Kidney (tissue), 14 donors: Measurements from ENCODE around the gene TOR1AIP1. TPM values are rescaled to one million over a fixed set of nuclear protein-coding genes. Genes with fewer than 3 reads are reported as not detected.
A peak's percentile ranks its signal among the peaks of the same experiment; 100 is the strongest.

Experiments
- DNase-seq, 5 donors: peaks; one replicate each; pipeline ENCODE4 v3.0.0-alpha.2; 2013 to 2020
- FAIRE-seq: peaks from 2 replicates; lab custom pipeline; 2012; peaks lifted over from hg19 to GRCh38; lab: Jason Lieb, UNC
- H3K27ac ChIP-seq, 2 donors: one replicate each; pipeline ENCODE4 v1.7.0; 2013; ENCODE audit warnings: low read depth in 2 of 2, low read length in 2 of 2, inconsistent platforms in 1 of 2
- H3K27me3 ChIP-seq: one replicate; pipeline ENCODE4 v1.7.1; 2013; ENCODE audit warnings: low read length, inconsistent platforms; ENCODE audit not compliant: control insufficient read depth, insufficient read depth
- H3K36me3 ChIP-seq, 3 donors: one replicate each; pipeline versions ENCODE4 v1.7.0 to v1.7.1; 2013; ENCODE audit warnings: low read length in 3 of 3, control low read depth in 1 of 3, inconsistent platforms in 1 of 3; ENCODE audit not compliant: insufficient read depth in 3 of 3, control insufficient read depth in 2 of 3
- H3K4me1 ChIP-seq, 3 donors: one replicate each; pipeline versions ENCODE4 v1.7.0 to v1.7.1; 2013; ENCODE audit warnings: low read length in 3 of 3, inconsistent platforms in 1 of 3, low read depth in 1 of 3; ENCODE audit not compliant: control insufficient read depth in 2 of 3, insufficient read depth in 2 of 3
- H3K4me3 ChIP-seq, 3 donors: one replicate each; pipeline versions ENCODE4 v1.7.0 to v1.8.1; 2013; ENCODE audit warnings: low read length in 3 of 3, control low read depth in 1 of 3, inconsistent platforms in 1 of 3
- H3K9ac ChIP-seq, 3 donors: one replicate each; pipeline versions ENCODE4 v1.7.0 to v1.7.1; 2013; ENCODE audit warnings: low read length in 3 of 3, control low read depth in 1 of 3, inconsistent platforms in 1 of 3
- H3K9me3 ChIP-seq, 3 donors: one replicate each; pipeline versions ENCODE4 v1.7.0 to v1.7.1; 2013; ENCODE audit warnings: low read length in 3 of 3, control low read depth in 1 of 3, inconsistent platforms in 1 of 3; ENCODE audit not compliant: control insufficient read depth in 2 of 3, insufficient read depth in 1 of 3
- CTCF ChIP-seq: IDR thresholded peaks from 3 replicates; pipeline ENCODE4 v1.5.1; 2012; ENCODE audit warnings: mild to moderate bottlenecking, moderate library complexity, borderline replicate concordance; ENCODE audit not compliant: insufficient read depth; ENCODE audit errors: extremely low read depth
- intact Hi-C: fragments of 100-400 bp; cut with DNase I; formaldehyde crosslinking; loops from one replicate; pipeline ENCODE4 v1.11.1; 2022
- polyA plus RNA-seq: library from polyadenylated mRNA; stranded (reverse); fragments of 350-450 nt; fragmentation: Illumina TruSeq; extraction: RNeasy Lipid Tissue Mini Kit (QIAGEN cat#74804); gene quantifications from one replicate; pipeline ENCODE4 v1.2.3, GENCODE V29; 2014; ENCODE audit warnings: low read depth, low replicate concordance; ENCODE audit not compliant: insufficient read depth
- total RNA-seq: library from RNA; stranded (reverse); fragmentation: NEBNext Ultra II Directional; extraction: Animal tissue kit (Norgen Biotek cat#: 25700); gene quantifications from one replicate; pipeline ENCODE4 v1.2.1, GENCODE V29; 2021
- donor health status: control.
- donor health status: control.
- donor health status: control.
- donor health status: control.
- donor health status: control.
- donor health status: DM: yes; HTN: yes; CAD: no.
- donor health status: Normal renal cell carcinoma (clear cell type).

TOR1AIP1 gene
- total and polyA plus RNA-seq, 2 donors from 2014 or later: 20.8 to 44.2 TPM

- H3K27ac ChIP-seq: peak overlapping the region; percentile 100
- H3K36me3 ChIP-seq: peaks cover 2 to 15% (median 4%) of the 10 kb centered on the region in 3 donors
- H3K4me1 ChIP-seq: peaks cover 0 to 15% (median 3%) of the 10 kb centered on the region in 3 donors
- no peaks in the 10 kb centered on the region for H3K27me3 ChIP-seq
- peak overlapping the region; percentile 83 to 99 (median 96) for H3K9ac ChIP-seq
- FAIRE-seq (no peak), DNase-seq (peak in 2 of 5 donors; percentile 95 to 96)
- no peak for TF ChIP-seq CTCF
- intact Hi-C loops: no loop called here
- H3K9me3 ChIP-seq: no peaks in the 10 kb centered on the region
- peak overlapping the region; percentile 74 to 91 (median 87) for H3K4me3 ChIP-seq
Observed at GRCh38 chr1:179881642-179882252, 338 bp upstream of the TOR1AIP1 start.

GRCh38 chr1:179883040-179883744, 1.1 kb downstream of the TOR1AIP1 start:
- DNase-seq: peak in 1 of 5 donors; percentile 74
- Histone ChIP-seq H3K4me3 (peak overlapping the region; percentile 74 to 88 (median 87)), H3K9ac (peak overlapping the region; percentile 78 to 88 (median 83)), H3K36me3 (peaks cover 2 to 15% (median 4%) of the 10 kb centered on the region in 3 donors), H3K27me3 (no peaks in the 10 kb centered on the region), H3K27ac (peak overlapping the region; percentile 92 to 98), H3K4me1 (peaks cover 0 to 11% (median 0%) of the 10 kb centered on the region in 3 donors), H3K9me3 (no peaks in the 10 kb centered on the region)
- intact Hi-C loops: no loop called here
- no peak for TF ChIP-seq CTCF
- no peak for FAIRE-seq

GRCh38 chr1:179883745-179884138, 1.7 kb downstream of the TOR1AIP1 start:
- Histone ChIP-seq H3K4me3 (peak overlapping the region; percentile 74 to 88 (median 87)), H3K27ac (no peak overlapping the region), H3K36me3 (peaks cover 2 to 15% (median 4%) of the 10 kb centered on the region in 3 donors), H3K9ac (peak overlapping the region; percentile 78 to 88 (median 83)), H3K9me3 (no peaks in the 10 kb centered on the region), H3K27me3 (no peaks in the 10 kb centered on the region), H3K4me1 (peaks cover 0 to 11% (median 0%) of the 10 kb centered on the region in 3 donors)
- intact Hi-C loops: no loop called here
- FAIRE-seq (no peak), DNase-seq (peak in 4 of 5 donors; percentile 38 to 69 (median 54))
- TF ChIP-seq CTCF: no peak
